HCT116 (cell line): Measurements from ENCODE around the gene KRT33A. TPM values are rescaled to one million over a fixed set of nuclear protein-coding genes. Genes with fewer than 3 reads are reported as not detected.

Experiments
- ATAC-seq: fragments of 200-7000 bp; cut with Tn5 transposase; 2 replicates; pipeline ENCODE4 v1.9.1; 2020; ENCODE audit warnings: mild to moderate bottlenecking, moderate library complexity
- BruUV-seq: library from RNA; stranded (reverse); fragments of 400-500 nt; replicated peaks from 2 replicates; lab custom pipeline; 2021; lab: Mats Ljungman, UMichigan
- CTCF ChIA-PET: fragments of 300-600 bp; sonication (Branson Sonifier 250); formaldehyde crosslinking; loops from one replicate; lab custom pipeline; 2021; ENCODE audit warnings: antibody characterized with exemption; lab: Charles Lee
- POLR2A ChIA-PET: fragments of 300-600, 350-600 bp; sonication (Branson Sonifier 250); formaldehyde crosslinking; loops from one replicate; lab custom pipeline; 2021; ENCODE audit warnings: antibody characterized with exemption; lab: Charles Lee
- RAD21 ChIA-PET, 2 experiments: fragments of 300-600 bp; sonication (Branson Sonifier 250); formaldehyde crosslinking; loops; one replicate each; lab custom pipeline; 2023; ENCODE audit warnings: low total read pairs in 2 of 2; ENCODE audit not compliant: uncharacterized antibody in 2 of 2, unreplicated experiment in 2 of 2, low non-redundant PET in 1 of 2; lab: Charles Lee
- DNase-seq: peaks from one replicate; pipeline ENCODE4 v3.0.0-alpha.2; 2010; ENCODE audit warnings: low read depth, low spot score
- H2AFZ ChIP-seq: fragments of 200-600 bp; shearing (Covaris generic), sonication (generic); 2 replicates; pipeline ENCODE4 v1.6.1; 2017; ENCODE audit warnings: low read depth, mixed run types, mixed read lengths, antibody characterized with exemption, low read length; ENCODE audit not compliant: poor library complexity, severe bottlenecking
- H3K27ac ChIP-seq: 2 replicates; pipeline ENCODE4 v1.5.1; 2012; ENCODE audit warnings: low read depth, low read length
- H3K27me3 ChIP-seq: fragments of 200-600 bp; sonication (generic); 2 replicates; pipeline ENCODE4 v1.6.1; 2016; ENCODE audit warnings: mixed run types, low read length, mixed read lengths; ENCODE audit not compliant: insufficient read depth
- H3K36me3 ChIP-seq, 2 experiments: fragments of 200-500 bp in 1 of 2; fragments of 200-600 bp in 1 of 2; sonication (Bioruptor generic) in 1 of 2; sonication (generic) in 1 of 2; 2 replicates each; pipeline versions ENCODE4 v1.5.1 to v1.6.1; 2014 to 2016; ENCODE audit warnings: low read length in 2 of 2, inconsistent platforms in 1 of 2, mixed read lengths in 1 of 2, mixed run types in 1 of 2; ENCODE audit not compliant: insufficient read depth in 2 of 2, control insufficient read depth in 1 of 2
- H3K4me1 ChIP-seq, 2 experiments: fragments of 200-600 bp in 1 of 2; sonication (generic) in 1 of 2; 2 replicates each; pipeline versions ENCODE4 v1.5.1 to v1.6.1; 2012 to 2017; ENCODE audit warnings: low read length in 2 of 2, inconsistent platforms in 1 of 2, mild to moderate bottlenecking in 1 of 2, mixed read lengths in 1 of 2, mixed run types in 1 of 2, moderate library complexity in 1 of 2; ENCODE audit not compliant: insufficient read depth in 2 of 2, control insufficient read depth in 1 of 2
- H3K4me2 ChIP-seq: fragments of 200-600 bp; sonication (generic); 2 replicates; pipeline ENCODE4 v1.6.1; 2017; ENCODE audit warnings: mixed run types, low read length, mixed read lengths
- H3K4me3 ChIP-seq, 2 experiments: fragments of 200-600 bp in 1 of 2; sonication (generic) in 1 of 2; replicated peaks in 1 of 2; 2 replicates each; pipeline ENCODE4 v1.5.1; 2011 to 2016; ENCODE audit warnings: low read length in 2 of 2, control low read depth in 1 of 2, low read depth in 1 of 2, mild to moderate bottlenecking in 1 of 2, mixed read lengths in 1 of 2, mixed run types in 1 of 2
- H3K79me2 ChIP-seq: fragments of 200-600 bp; sonication (generic); 2 replicates; pipeline ENCODE4 v1.6.1; 2017; ENCODE audit warnings: mild to moderate bottlenecking, mixed run types, low read length, moderate library complexity, mixed read lengths; ENCODE audit not compliant: insufficient read depth
- H3K9ac ChIP-seq: fragments of 200-600 bp; sonication (generic); 2 replicates; pipeline ENCODE4 v1.6.1; 2016; ENCODE audit warnings: low read length, mixed read lengths
- H3K9me2 ChIP-seq: fragments of 200-600 bp; sonication (generic), shearing (Covaris generic); 2 replicates; pipeline ENCODE4 v1.6.1; 2017; ENCODE audit warnings: mixed run types, mild to moderate bottlenecking, moderate library complexity; ENCODE audit not compliant: insufficient read depth
- H3K9me3 ChIP-seq, 2 experiments: fragments of 200-500 bp in 1 of 2; fragments of 200-600 bp in 1 of 2; sonication (Bioruptor generic) in 1 of 2; sonication (generic) in 1 of 2; 2 replicates each; pipeline ENCODE4 v1.6.1; 2014 to 2017; ENCODE audit warnings: low read length in 2 of 2, mixed read lengths in 2 of 2, inconsistent platforms in 1 of 2, low read depth in 1 of 2, mild to moderate bottlenecking in 1 of 2, mixed run types in 1 of 2, moderate library complexity in 1 of 2; ENCODE audit not compliant: control insufficient read depth in 1 of 2, insufficient read depth in 1 of 2
- H4K20me1 ChIP-seq: fragments of 200-600 bp; sonication (generic), shearing (Covaris generic); 2 replicates; pipeline ENCODE4 v1.6.1; 2017; ENCODE audit warnings: mixed run types, mild to moderate bottlenecking, moderate library complexity; ENCODE audit not compliant: insufficient read depth
- ATF3 ChIP-seq: IDR thresholded peaks from 2 replicates; pipeline ENCODE4 v1.6.1; 2012
- CTCF ChIP-seq, 3 experiments: fragments of 200-600 bp in 1 of 3; sonication (generic) in 1 of 3; IDR thresholded peaks in 2 of 3; conservative IDR thresholded peaks in 1 of 3; 2 replicates each; pipeline ENCODE4 v1.5.1; 2012 to 2017; ENCODE audit warnings: low read depth in 2 of 3, low read length in 2 of 3, antibody characterized with exemption in 1 of 3, borderline replicate concordance in 1 of 3, control low read depth in 1 of 3, mild to moderate bottlenecking in 1 of 3, mixed read lengths in 1 of 3, mixed run types in 1 of 3, moderate library complexity in 1 of 3; ENCODE audit not compliant: insufficient read depth in 1 of 3
- EGR1 ChIP-seq: IDR thresholded peaks from 2 replicates; pipeline ENCODE4 v1.6.1; 2012; ENCODE audit warnings: low read depth
- EZH2 ChIP-seq: fragments of 200-600 bp; sonication (generic); IDR thresholded peaks from 2 replicates; pipeline ENCODE4 v1.6.1; 2017; ENCODE audit warnings: antibody characterized with exemption, mixed run types
- JUND ChIP-seq: IDR thresholded peaks from 2 replicates; pipeline ENCODE4 v1.6.1; 2012
- MAX ChIP-seq: IDR thresholded peaks from 2 replicates; pipeline ENCODE4 v1.6.1; 2012
- POLR2A ChIP-seq: IDR thresholded peaks from 2 replicates; pipeline ENCODE4 v1.7.0; 2011; ENCODE audit warnings: borderline replicate concordance; ENCODE audit not compliant: insufficient read depth, insufficient read length; ENCODE audit errors: extremely low read depth
- POLR2AphosphoS5 ChIP-seq: IDR thresholded peaks from 2 replicates; pipeline ENCODE4 v1.6.1; 2011; ENCODE audit warnings: mild to moderate bottlenecking, low read depth, low read length, moderate library complexity
- RAD21 ChIP-seq: IDR thresholded peaks from 2 replicates; pipeline ENCODE4 v1.6.1; 2012; ENCODE audit warnings: low read depth, mild to moderate bottlenecking
- SIN3A ChIP-seq: IDR thresholded peaks from 2 replicates; pipeline ENCODE4 v1.6.1; 2012; ENCODE audit warnings: low read depth
- SP1 ChIP-seq: IDR thresholded peaks from 2 replicates; pipeline ENCODE4 v1.6.1; 2012; ENCODE audit warnings: low read depth
- SRF ChIP-seq: IDR thresholded peaks from 2 replicates; pipeline ENCODE4 v1.6.1; 2012; ENCODE audit warnings: low read depth
- TCF7L2 ChIP-seq: IDR thresholded peaks from 2 replicates; pipeline ENCODE4 v1.7.0; 2011; ENCODE audit warnings: borderline replicate concordance, inconsistent platforms; ENCODE audit not compliant: insufficient read depth, insufficient read length; ENCODE audit errors: extremely low read depth
- YY1 ChIP-seq: IDR thresholded peaks from 2 replicates; pipeline ENCODE4 v1.6.1; 2011; ENCODE audit warnings: low read length, low read depth, moderate library complexity, mild to moderate bottlenecking; ENCODE audit not compliant: insufficient replicate concordance; ENCODE audit errors: extremely low read depth
- ZFX ChIP-seq: fragments of 450-650 bp; IDR thresholded peaks from 2 replicates; pipeline ENCODE4 v1.6.1; 2017
- ZNF274 ChIP-seq: fragments of 200-500 bp; sonication (Bioruptor generic); IDR thresholded peaks from 2 replicates; pipeline ENCODE4 v1.6.1; 2014; ENCODE audit warnings: mild to moderate bottlenecking, low read depth, low read length, inconsistent platforms
- intact Hi-C: fragments of 100-400 bp; cut with micrococcal nuclease; formaldehyde crosslinking; loops from 2 replicates; pipeline ENCODE4 v1.10.0; 2022
- total RNA-seq: library from RNA; stranded (reverse); gene quantifications from one replicate; pipeline ENCODE4 v1.2.1, GENCODE V29; 2021; ENCODE audit not compliant: unreplicated experiment

The KRT33A gene
- total RNA-seq, 1 experiment from 2014 or later = not detected

GRCh38 chr17:41363881-41364280, 13.3 kb upstream of the KRT33A start:
- no peaks in the 10 kb centered on the region for H4K20me1 ChIP-seq
- no peak overlapping the region for H3K9ac ChIP-seq
- no peaks in the 10 kb centered on the region for H3K79me2 ChIP-seq
- no TSS peak for BruUV-seq
- no peaks in the 10 kb centered on the region for H3K9me2 ChIP-seq
- ChIA-PET CTCF (no interaction called here), POLR2A (no interaction called here), RAD21 (no interaction called here)
- intact Hi-C loops = no loop called here
- no peaks in the 10 kb centered on the region for H3K9me3 ChIP-seq
- DNase-seq (no peak), ATAC-seq (no peak)
- no peaks in the 10 kb centered on the region for H3K36me3 ChIP-seq
- peaks cover 0 to 11% of the 10 kb centered on the region in 2 experiments; a peak in 2 of 4 replicates for H3K4me1 ChIP-seq
- H3K27me3 ChIP-seq = no peaks in the 10 kb centered on the region
- H3K27ac ChIP-seq = no peak overlapping the region
- TF ChIP-seq RAD21 (no peak), ATF3 (no peak), POLR2A (no peak), POLR2AphosphoS5 (no peak), YY1 (no peak), EZH2 (no peak), MAX (no peak), CTCF (IDR thresholded peaks at IDR 0.05 in 2 of 3, conservative IDR thresholded peaks at IDR 0.05 in 1 of 3; ENCODE audit: borderline replicate concordance in 1 of 3, insufficient read depth in 1 of 3, low read depth in 2 of 3, low read length in 2 of 3) (no peak), SIN3A (no peak), ZFX (no peak), EGR1 (no peak), ZNF274 (no peak), JUND (no peak), SP1 (no peak), TCF7L2 (no peak), SRF (no peak)
- H3K4me3 ChIP-seq = no peak overlapping the region
- no peak overlapping the region for H2AFZ ChIP-seq
- H3K4me2 ChIP-seq = no peak overlapping the region
